ENCODE measurements around the gene PTPRN.

The PTPRN gene

DNA sequence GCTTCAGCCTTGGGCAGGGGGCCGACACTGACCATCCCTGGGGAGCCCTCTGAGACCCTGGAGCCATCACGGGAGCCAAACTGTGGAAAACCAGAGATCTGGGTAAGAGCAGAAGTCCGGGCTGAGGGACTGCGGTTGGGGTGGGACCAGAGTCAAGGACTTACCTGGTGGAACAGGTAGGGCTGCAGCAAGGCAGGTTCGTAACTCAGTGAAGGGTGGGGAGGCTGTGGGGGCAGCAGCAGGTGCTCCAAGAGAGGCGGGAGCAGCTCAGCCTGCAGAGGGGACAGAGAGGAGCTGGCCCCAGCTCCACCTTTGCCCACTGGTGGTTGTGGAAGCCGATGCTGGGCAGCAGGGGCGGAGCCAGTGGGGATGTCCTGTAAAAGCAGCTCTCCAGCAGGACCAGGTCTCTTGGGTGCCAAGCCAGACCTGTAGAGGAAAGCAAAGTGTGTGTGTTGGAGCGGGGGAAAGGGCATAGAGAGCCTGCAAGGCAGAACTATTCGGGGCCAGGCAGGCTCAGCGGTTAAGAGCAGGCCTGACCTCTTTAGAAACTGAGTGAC, 6.7 kb downstream of the PTPRN start:
- H2AFZ ChIP-seq (ENCODE audit: low read depth, low read length, severe bottlenecking) = no peak overlapping the region
- TF ChIP-seq EZH2phosphoT487 (conservative IDR thresholded peaks at IDR 0.05; ENCODE audit: low read length) = no peak
- TF ChIP-seq, protein P1, sequence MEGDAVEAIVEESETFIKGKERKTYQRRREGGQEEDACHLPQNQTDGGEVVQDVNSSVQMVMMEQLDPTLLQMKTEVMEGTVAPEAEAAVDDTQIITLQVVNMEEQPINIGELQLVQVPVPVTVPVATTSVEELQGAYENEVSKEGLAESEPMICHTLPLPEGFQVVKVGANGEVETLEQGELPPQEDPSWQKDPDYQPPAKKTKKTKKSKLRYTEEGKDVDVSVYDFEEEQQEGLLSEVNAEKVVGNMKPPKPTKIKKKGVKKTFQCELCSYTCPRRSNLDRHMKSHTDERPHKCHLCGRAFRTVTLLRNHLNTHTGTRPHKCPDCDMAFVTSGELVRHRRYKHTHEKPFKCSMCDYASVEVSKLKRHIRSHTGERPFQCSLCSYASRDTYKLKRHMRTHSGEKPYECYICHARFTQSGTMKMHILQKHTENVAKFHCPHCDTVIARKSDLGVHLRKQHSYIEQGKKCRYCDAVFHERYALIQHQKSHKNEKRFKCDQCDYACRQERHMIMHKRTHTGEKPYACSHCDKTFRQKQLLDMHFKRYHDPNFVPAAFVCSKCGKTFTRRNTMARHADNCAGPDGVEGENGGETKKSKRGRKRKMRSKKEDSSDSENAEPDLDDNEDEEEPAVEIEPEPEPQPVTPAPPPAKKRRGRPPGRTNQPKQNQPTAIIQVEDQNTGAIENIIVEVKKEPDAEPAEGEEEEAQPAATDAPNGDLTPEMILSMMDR (IDR thresholded peaks at IDR 0.05; ENCODE audit: insufficient read depth, low read length, poor library complexity, severe bottlenecking) = no peak
- H3K36me3 ChIP-seq (ENCODE audit: low read length) = no peaks in the 10 kb centered on the region
- no peak overlapping the region for H3K27ac ChIP-seq (ENCODE audit: low read depth, low read length)
- H3K4me2 ChIP-seq (ENCODE audit: low read depth, low read length, poor library complexity, severe bottlenecking) = no peak overlapping the region
- H3K27me3 ChIP-seq (ENCODE audit: low read length) = no peaks in the 10 kb centered on the region
- no peaks in the 10 kb centered on the region for H4K20me1 ChIP-seq (ENCODE audit: low read depth, low read length)
- H3K9ac ChIP-seq (ENCODE audit: low read length) = no peak overlapping the region
- H3K4me3 ChIP-seq (ENCODE audit: insufficient read depth, low read length, poor library complexity, severe bottlenecking) = no peak overlapping the region
- H3K79me2 ChIP-seq (ENCODE audit: insufficient read depth, low read length) = no peaks in the 10 kb centered on the region
- H3K9me3 ChIP-seq (ENCODE audit: insufficient read depth, low read length) = no peaks in the 10 kb centered on the region
- H3K9me2 ChIP-seq (replicated peaks; ENCODE audit: insufficient read depth, low read length) = no peaks in the 10 kb centered on the region
- H3F3A ChIP-seq (ENCODE audit: insufficient read depth) = no peaks in the 10 kb centered on the region

DNA sequence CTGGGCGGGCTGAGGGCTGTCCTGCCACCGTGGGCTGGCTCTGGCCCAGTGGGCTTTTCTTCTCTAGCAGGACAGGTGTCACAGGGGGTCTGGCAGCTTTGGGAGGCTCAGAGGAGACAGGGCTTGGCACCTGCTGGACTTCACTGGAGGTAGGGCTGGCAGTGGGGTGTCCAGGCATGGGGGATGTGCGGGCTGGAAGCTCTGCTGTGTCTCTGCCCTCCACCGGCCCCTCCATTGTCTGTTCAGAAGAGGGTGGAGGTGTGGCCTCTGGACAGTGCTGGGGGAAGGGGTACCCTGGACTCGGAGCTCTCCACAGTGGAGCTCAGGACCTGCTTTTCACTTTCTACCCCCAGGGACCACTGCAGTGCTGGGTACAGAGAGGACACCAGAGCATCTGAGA, 9.2 kb downstream of the PTPRN start:
- H3K9me3 ChIP-seq (ENCODE audit: insufficient read depth, low read length) = no peaks in the 10 kb centered on the region
- no peaks in the 10 kb centered on the region for H3K9me2 ChIP-seq (replicated peaks; ENCODE audit: insufficient read depth, low read length)
- TF ChIP-seq EZH2phosphoT487 (conservative IDR thresholded peaks at IDR 0.05; ENCODE audit: low read length) = no peak
- TF ChIP-seq, protein P1 (IDR thresholded peaks at IDR 0.05; ENCODE audit: insufficient read depth, low read length, poor library complexity, severe bottlenecking) = no peak
- no peaks in the 10 kb centered on the region for H3F3A ChIP-seq (ENCODE audit: insufficient read depth)
- H3K9ac ChIP-seq (ENCODE audit: low read length) = no peak overlapping the region
- no peaks in the 10 kb centered on the region for H3K36me3 ChIP-seq (ENCODE audit: low read length)
- no peak overlapping the region for H2AFZ ChIP-seq (ENCODE audit: low read depth, low read length, severe bottlenecking)
- no peaks in the 10 kb centered on the region for H3K79me2 ChIP-seq (ENCODE audit: insufficient read depth, low read length)
- H3K27me3 ChIP-seq (ENCODE audit: low read length) = no peaks in the 10 kb centered on the region
- H4K20me1 ChIP-seq (ENCODE audit: low read depth, low read length) = no peaks in the 10 kb centered on the region
- no peak overlapping the region for H3K4me3 ChIP-seq (ENCODE audit: insufficient read depth, low read length, poor library complexity, severe bottlenecking)
- no peak overlapping the region for H3K27ac ChIP-seq (ENCODE audit: low read depth, low read length)
- no peak overlapping the region for H3K4me2 ChIP-seq (ENCODE audit: low read depth, low read length, poor library complexity, severe bottlenecking)

DNA sequence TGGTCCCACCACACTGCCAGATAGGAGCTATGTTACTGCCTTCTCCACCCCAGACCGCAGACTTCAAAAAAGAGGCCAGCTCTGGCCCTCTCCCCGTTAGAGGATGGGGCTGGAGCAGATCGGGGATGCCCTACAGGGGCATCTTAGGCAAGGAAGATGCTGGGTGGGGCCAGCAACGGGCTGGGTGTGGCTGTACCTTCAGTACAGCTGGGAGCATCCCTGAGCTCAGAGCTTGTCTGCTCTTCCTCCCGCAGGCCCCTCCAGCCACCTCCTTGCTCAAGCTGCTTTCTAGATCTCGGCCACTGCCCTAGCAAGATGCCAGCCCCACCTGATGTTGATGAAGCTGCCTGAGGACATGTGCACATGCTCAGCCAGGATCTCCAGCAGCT, 9.8 kb downstream of the PTPRN start:
- no peaks in the 10 kb centered on the region for H3F3A ChIP-seq (ENCODE audit: insufficient read depth)
- H3K4me2 ChIP-seq (ENCODE audit: low read depth, low read length, poor library complexity, severe bottlenecking) = no peak overlapping the region
- H3K79me2 ChIP-seq (ENCODE audit: insufficient read depth, low read length) = no peaks in the 10 kb centered on the region
- H3K4me3 ChIP-seq (ENCODE audit: insufficient read depth, low read length, poor library complexity, severe bottlenecking) = no peak overlapping the region
- H3K36me3 ChIP-seq (ENCODE audit: low read length) = no peaks in the 10 kb centered on the region
- H3K9me3 ChIP-seq (ENCODE audit: insufficient read depth, low read length) = no peaks in the 10 kb centered on the region
- no peak overlapping the region for H3K9ac ChIP-seq (ENCODE audit: low read length)
- H4K20me1 ChIP-seq (ENCODE audit: low read depth, low read length) = no peaks in the 10 kb centered on the region
- H3K27me3 ChIP-seq (ENCODE audit: low read length) = no peaks in the 10 kb centered on the region
- no peak overlapping the region for H3K27ac ChIP-seq (ENCODE audit: low read depth, low read length)
- TF ChIP-seq, protein P1 (IDR thresholded peaks at IDR 0.05; ENCODE audit: insufficient read depth, low read length, poor library complexity, severe bottlenecking) = no peak
- no peak for TF ChIP-seq EZH2phosphoT487 (conservative IDR thresholded peaks at IDR 0.05; ENCODE audit: low read length)
- H3K9me2 ChIP-seq (replicated peaks; ENCODE audit: insufficient read depth, low read length) = no peaks in the 10 kb centered on the region
- no peak overlapping the region for H2AFZ ChIP-seq (ENCODE audit: low read depth, low read length, severe bottlenecking)
